C4-2B (cell line): ENCODE measurements around the gene GRM2.

ENCODE experiments used
- CTCF ChIP-seq: fragments of 450-650 bp; conservative IDR thresholded peaks from 2 replicates; pipeline ENCODE4 v1.5.1; 2017; ENCODE audit warnings: mild to moderate bottlenecking
- ZFX ChIP-seq: fragments of 450-650 bp; IDR thresholded peaks from 2 replicates; pipeline ENCODE4 v1.6.1; 2017

GRCh38 chr3:51688206-51688600 lies 18.7 kb upstream of the GRM2 start:
- TF ChIP-seq CTCF, result no peak
- no peak for TF ChIP-seq ZFX
